Endodermal cell (in vitro differentiated cells): ENCODE results near the gene HNF1B. TPM values are rescaled to one million over a fixed set of nuclear protein-coding genes. Genes with fewer than 3 reads are reported as not detected.

Experiments
- DNase-seq: peaks from one replicate; pipeline ENCODE4 v3.0.0-alpha.2; 2017
- H3K27ac ChIP-seq: 2 replicates; pipeline ENCODE4 v1.5.1; 2013; ENCODE audit warnings: mild to moderate bottlenecking, low read depth, low read length, moderate library complexity
- H3K27me3 ChIP-seq: 2 replicates; pipeline ENCODE4 v1.6.1; 2013; ENCODE audit warnings: mild to moderate bottlenecking, low read length, moderate library complexity; ENCODE audit not compliant: insufficient read depth, control insufficient read depth, poor library complexity, severe bottlenecking
- H3K36me3 ChIP-seq: 2 replicates; pipeline ENCODE4 v1.7.0; 2013; ENCODE audit warnings: mild to moderate bottlenecking, low read length, moderate library complexity; ENCODE audit not compliant: control insufficient read depth, insufficient read depth
- H3K4me1 ChIP-seq: one replicate; pipeline ENCODE4 v1.7.0; 2013; ENCODE audit warnings: low read length; ENCODE audit not compliant: control insufficient read depth, insufficient read depth
- H3K4me3 ChIP-seq: 2 replicates; pipeline ENCODE4 v1.5.1; 2013; ENCODE audit warnings: mild to moderate bottlenecking, low read length, moderate library complexity
- H3K9ac ChIP-seq: 2 replicates; pipeline ENCODE4 v1.6.1; 2013; ENCODE audit warnings: mild to moderate bottlenecking, low read length, moderate library complexity; ENCODE audit not compliant: poor library complexity, severe bottlenecking; ENCODE audit errors: extremely low read depth
- H3K9me3 ChIP-seq: 2 replicates; pipeline ENCODE4 v1.6.1; 2013; ENCODE audit warnings: mild to moderate bottlenecking, low read length, moderate library complexity; ENCODE audit not compliant: control insufficient read depth
- H3K27ac Mint-ChIP-seq: 2 replicates; pipeline ENCODE4 v1.8.0; 2020; ENCODE audit warnings: mixed read lengths
- H3K27me3 Mint-ChIP-seq: 2 replicates; pipeline ENCODE4 v1.8.0; 2021; ENCODE audit warnings: mild to moderate bottlenecking, mixed read lengths; ENCODE audit not compliant: insufficient read depth
- H3K36me3 Mint-ChIP-seq: 2 replicates; pipeline ENCODE4 v1.8.0; 2020; ENCODE audit warnings: low read depth, mixed read lengths
- H3K4me1 Mint-ChIP-seq: 2 replicates; pipeline ENCODE4 v1.8.0; 2020; ENCODE audit warnings: mixed read lengths
- H3K4me3 Mint-ChIP-seq: 2 replicates; pipeline ENCODE4 v1.8.0; 2020; ENCODE audit warnings: mild to moderate bottlenecking, moderate library complexity, mixed read lengths
- H3K9me3 Mint-ChIP-seq: 2 replicates; pipeline ENCODE4 v1.8.0; 2020; ENCODE audit warnings: mild to moderate bottlenecking, mixed read lengths
- WGBS, 2 experiments: methylation state at CpG; one replicate each; pipeline versions ENCODE4 v1.1.5 to v1.1.7; 2013; ENCODE audit warnings: missing lambda C conversion rate in 2 of 2, mixed read lengths in 1 of 2; ENCODE audit not compliant: insufficient coverage in 1 of 2, insufficient read length in 1 of 2; 5-methylcytosine and 5-hydroxymethylcytosine counted together
- total RNA-seq, 2 donors: library from RNA; stranded (reverse); fragmentation: NEBNext Ultra II Directional in 1 of 2; extraction: Animal tissue kit (Norgen Biotek cat#: 25700) in 1 of 2; gene quantifications; 2 replicates in 1 of 2; 3 replicates in 1 of 2; pipeline ENCODE4 v1.2.1, GENCODE V29; 2021
- TF ChIP-seq, protein P1 (sequence below): fragments of 200-600 bp; sonication (generic); conservative IDR thresholded peaks from 2 replicates; pipeline ENCODE4 v1.5.0; 2021; ENCODE audit warnings: antibody characterized with exemption, mild to moderate bottlenecking

HNF1B gene
- total RNA-seq, 2 donors from 2014 or later: 39.7 to 42.7 TPM

DNA sequence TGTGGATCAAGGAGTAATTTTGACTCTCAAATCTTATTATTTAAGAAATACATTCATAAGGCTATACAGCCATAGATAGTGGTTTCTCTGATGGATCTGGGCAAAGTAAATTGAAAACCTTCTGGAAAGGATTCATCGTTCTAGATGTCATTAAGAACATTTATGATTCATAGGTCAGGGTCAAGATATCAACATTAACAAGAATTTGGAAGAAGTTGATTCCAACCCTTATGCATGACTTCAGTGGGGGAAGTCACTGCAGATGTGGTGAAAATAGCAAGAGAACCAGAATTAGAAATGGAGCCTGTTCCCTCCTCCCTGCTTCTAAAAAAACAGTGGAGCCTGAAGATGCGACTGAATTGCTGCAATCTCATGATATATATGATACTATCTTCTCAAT, 36.6 kb upstream of the HNF1B start:
- no peak for DNase-seq
- no peaks in the 10 kb centered on the region for H3K27me3 ChIP-seq
- no peak overlapping the region for H3K27ac Mint-ChIP-seq
- 93 to 100% methylated on average over 1 of the region's 2 CpGs for WGBS, 2 experiments
- H3K4me3 ChIP-seq: no peak overlapping the region
- H3K9me3 ChIP-seq: no peaks in the 10 kb centered on the region
- no peaks in the 10 kb centered on the region for H3K36me3 ChIP-seq
- no peak overlapping the region for H3K9ac ChIP-seq
- no peaks in the 10 kb centered on the region for H3K4me1 Mint-ChIP-seq
- H3K36me3 Mint-ChIP-seq: no peaks in the 10 kb centered on the region
- peaks cover 18% of the 10 kb centered on the region for H3K27me3 Mint-ChIP-seq
- TF ChIP-seq, protein P1, sequence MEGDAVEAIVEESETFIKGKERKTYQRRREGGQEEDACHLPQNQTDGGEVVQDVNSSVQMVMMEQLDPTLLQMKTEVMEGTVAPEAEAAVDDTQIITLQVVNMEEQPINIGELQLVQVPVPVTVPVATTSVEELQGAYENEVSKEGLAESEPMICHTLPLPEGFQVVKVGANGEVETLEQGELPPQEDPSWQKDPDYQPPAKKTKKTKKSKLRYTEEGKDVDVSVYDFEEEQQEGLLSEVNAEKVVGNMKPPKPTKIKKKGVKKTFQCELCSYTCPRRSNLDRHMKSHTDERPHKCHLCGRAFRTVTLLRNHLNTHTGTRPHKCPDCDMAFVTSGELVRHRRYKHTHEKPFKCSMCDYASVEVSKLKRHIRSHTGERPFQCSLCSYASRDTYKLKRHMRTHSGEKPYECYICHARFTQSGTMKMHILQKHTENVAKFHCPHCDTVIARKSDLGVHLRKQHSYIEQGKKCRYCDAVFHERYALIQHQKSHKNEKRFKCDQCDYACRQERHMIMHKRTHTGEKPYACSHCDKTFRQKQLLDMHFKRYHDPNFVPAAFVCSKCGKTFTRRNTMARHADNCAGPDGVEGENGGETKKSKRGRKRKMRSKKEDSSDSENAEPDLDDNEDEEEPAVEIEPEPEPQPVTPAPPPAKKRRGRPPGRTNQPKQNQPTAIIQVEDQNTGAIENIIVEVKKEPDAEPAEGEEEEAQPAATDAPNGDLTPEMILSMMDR: no peak
- H3K4me3 Mint-ChIP-seq: no peak overlapping the region
- no peaks in the 10 kb centered on the region for H3K9me3 Mint-ChIP-seq
- H3K27ac ChIP-seq: no peak overlapping the region
- no peaks in the 10 kb centered on the region for H3K4me1 ChIP-seq

GRCh38 chr17:37779554-37779953, 34.7 kb upstream of the HNF1B start:
- Histone ChIP-seq H3K4me3 (no peak overlapping the region), H3K27me3 (no peaks in the 10 kb centered on the region), H3K9me3 (no peaks in the 10 kb centered on the region), H3K27ac (no peak overlapping the region), H3K36me3 (no peaks in the 10 kb centered on the region), H3K9ac (no peak overlapping the region), H3K4me1 (no peaks in the 10 kb centered on the region)
- Mint-ChIP-seq H3K9me3 (no peaks in the 10 kb centered on the region), H3K36me3 (no peaks in the 10 kb centered on the region), H3K4me1 (no peaks in the 10 kb centered on the region), H3K27ac (no peak overlapping the region), H3K4me3 (no peak overlapping the region), H3K27me3 (peaks cover 18% of the 10 kb centered on the region)
- TF ChIP-seq, protein P1: no peak
- no peak for DNase-seq
- 90 to 100% methylated on average over 3 of the region's 4 CpGs for WGBS, 2 experiments

GRCh38 chr17:37774504-37774903, 29.6 kb upstream of the HNF1B start:
- TF ChIP-seq, protein P1: no peak
- no peak overlapping the region for H3K4me3 Mint-ChIP-seq
- H3K27ac Mint-ChIP-seq: no peak overlapping the region

More at GRCh38 chr17:37774504-37774903, 29.6 kb upstream of the HNF1B start:
- WGBS, 2 experiments: 91% methylated on average over 5 of the region's 5 CpGs; no CpG with 5 or more reads in 1 of the 2 experiments
- no peak overlapping the region for H3K9ac ChIP-seq
- H3K9me3 ChIP-seq: no peaks in the 10 kb centered on the region
- peaks cover 2% of the 10 kb centered on the region for H3K27me3 Mint-ChIP-seq
- H3K36me3 Mint-ChIP-seq: no peaks in the 10 kb centered on the region
- H3K27me3 ChIP-seq: no peaks in the 10 kb centered on the region
- peaks cover 3% of the 10 kb centered on the region for H3K9me3 Mint-ChIP-seq
- no peak overlapping the region for H3K4me3 ChIP-seq
- no peaks in the 10 kb centered on the region for H3K36me3 ChIP-seq
- no peak overlapping the region for H3K27ac ChIP-seq
- H3K4me1 Mint-ChIP-seq: no peaks in the 10 kb centered on the region
- no peak for DNase-seq
- no peaks in the 10 kb centered on the region for H3K4me1 ChIP-seq
